Glomerular visceral epithelial cell (primary cell): Measurements from ENCODE around the gene NOL12.
A peak's percentile ranks its signal among the peaks of the same experiment; 100 is the strongest.
"Not testable (repeated sequence)": the region's sequence is repeated elsewhere in the genome, so short reads cannot be mapped to it uniquely, and the experiment has no call there.

Source experiments
- DNase-seq: peaks from one replicate; pipeline ENCODE4 v3.0.0-alpha.2; 2016; ENCODE audit errors: extremely low spot score

The NOL12 gene

GRCh38 chr22:37686002-37686982, at the start of gene NOL12:
TSS of gene NOL12 (plus strand) at chr22:37686343. CDS start at chr22:37686393, 50 bp downstream.
- peak; percentile 80 for DNase-seq

- no peak for DNase-seq
Measured at GRCh38 chr22:37636949-37637273, 49.2 kb upstream of the NOL12 start.

- DNase-seq: no peak
Measured at GRCh38 chr22:37638391-37639069, 47.6 kb upstream of the NOL12 start.

DNA sequence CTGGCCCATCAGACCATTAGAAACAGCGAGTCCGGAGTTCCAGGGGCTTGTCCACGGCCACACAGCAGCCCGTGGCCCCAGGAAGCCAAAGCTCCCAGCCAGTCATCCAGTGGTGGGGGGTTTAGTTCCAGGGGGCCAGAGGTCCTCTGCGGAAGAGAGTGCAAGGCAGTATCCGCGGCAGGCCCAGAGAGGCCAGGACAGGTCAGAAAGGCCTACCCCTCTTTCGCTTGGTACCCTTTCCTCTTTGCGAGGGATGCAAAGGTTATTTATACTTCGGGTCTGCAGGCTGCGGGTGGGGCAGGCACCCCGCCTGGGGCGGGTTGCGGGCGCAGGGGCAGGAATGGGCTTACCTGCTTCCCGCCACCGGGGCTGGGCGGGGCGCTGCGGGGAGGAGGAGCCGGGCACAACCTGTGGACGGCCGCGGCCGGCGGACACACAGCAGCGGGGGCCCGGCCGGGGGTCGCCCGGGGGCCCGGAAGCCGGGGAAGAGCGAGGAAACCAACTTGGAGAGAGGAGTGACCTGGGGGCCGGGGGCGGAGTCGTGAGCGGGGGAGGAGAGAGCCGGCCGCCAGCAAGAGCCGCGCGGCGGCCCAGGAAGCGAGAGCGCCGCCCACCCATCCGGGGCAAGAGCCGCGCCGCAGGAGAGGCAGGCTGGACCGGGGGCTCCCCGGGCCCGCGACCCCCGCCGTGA, 46.9 kb upstream of the NOL12 start, which contains the start of gene SH3BP1:
SH3BP1 (plus strand) TSS at position 600 of the 691 bp plus-strand sequence. CDS start 119 bp downstream, outside the sequence.
- DNase-seq: peak; percentile 44

DNA sequence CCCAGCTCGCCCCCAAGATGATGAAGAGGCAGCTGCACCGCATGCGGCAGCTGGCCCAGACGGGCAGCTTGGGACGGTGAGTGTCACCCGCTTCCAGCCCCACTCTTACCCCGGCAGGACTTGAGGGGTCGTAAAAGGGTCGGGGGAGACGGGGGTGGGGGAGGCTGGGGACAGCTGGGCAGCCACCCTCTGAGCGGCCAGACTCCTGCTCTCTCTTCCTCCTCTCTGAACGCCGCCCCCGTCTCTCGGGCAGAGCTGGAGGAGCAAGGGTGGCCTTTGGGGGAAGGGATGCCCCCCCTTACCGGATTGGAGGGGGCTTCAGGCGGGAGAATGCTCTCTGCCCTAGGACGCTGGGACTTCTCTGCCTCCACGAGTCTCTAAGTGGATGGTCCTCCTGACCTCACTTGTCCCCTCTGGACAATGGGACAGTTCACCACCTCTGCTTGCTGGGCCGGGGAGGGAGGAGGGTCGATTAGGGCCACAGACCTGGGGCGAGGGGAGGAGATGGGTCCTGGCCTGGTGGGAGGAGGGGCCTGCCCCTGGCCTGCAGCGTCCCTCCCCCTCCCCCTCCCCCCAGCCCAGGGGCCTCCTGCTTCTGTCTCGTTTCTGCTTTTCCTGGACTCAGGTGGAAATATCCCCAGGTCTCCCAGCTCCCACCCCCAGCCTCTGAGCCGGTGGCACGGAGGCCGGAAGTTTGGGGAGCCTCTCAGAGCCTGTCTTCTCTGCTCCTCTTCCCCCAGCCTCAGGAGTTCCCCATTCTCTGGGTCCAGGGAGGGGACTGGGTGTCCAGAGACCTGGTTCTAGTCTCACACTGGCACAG, 46.2 kb upstream of the NOL12 start:
- no peak for DNase-seq

- no peak for DNase-seq
Measured at GRCh38 chr22:37640591-37641560, 45.3 kb upstream of the NOL12 start.

- DNase-seq: no peak
Measured at GRCh38 chr22:37641561-37641949, 44.6 kb upstream of the NOL12 start.

- peak; percentile 72 for DNase-seq
Measured at GRCh38 chr22:37643225-37643847, 42.8 kb upstream of the NOL12 start.

DNA sequence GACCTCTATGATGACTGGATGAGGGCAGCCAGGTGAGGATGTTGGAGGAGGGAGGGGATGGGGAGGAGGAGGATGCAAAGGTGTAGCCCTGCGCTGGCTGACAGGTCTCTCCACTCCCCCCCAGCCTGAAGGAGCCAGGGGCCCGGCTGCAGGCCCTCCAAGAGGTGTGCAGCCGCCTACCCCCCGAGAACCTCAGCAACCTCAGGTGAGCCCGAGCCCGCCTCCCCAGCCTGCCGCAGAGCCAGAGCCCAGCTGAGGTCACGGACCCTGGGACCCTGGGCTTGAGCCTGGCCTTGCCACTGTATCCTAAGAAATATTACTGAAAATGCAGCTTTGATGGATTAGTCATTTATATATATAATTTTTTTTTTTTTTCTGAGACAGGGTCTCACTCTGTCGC, 38.8 kb upstream of the NOL12 start:
- DNase-seq: no peak

DNA sequence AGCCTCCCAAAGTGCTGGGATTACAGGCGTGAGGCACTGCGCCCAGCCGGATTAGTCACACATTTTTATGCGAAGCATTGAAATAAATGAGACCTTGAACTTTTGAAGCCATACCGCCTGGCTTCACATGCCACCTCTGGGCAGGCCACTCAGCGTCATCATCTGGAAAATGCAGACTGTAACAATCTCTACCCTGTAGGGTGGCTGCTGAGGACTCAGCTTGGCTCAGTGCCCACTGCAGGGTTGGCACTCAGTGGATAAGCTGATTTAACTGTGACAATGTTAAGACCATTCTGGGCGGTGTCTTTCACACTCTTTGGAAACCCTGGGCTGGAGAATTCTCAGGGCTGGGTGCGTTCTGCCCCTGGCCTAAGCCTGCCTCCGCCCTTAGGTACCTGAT, 38.2 kb upstream of the NOL12 start:
- DNase-seq: no peak

DNA sequence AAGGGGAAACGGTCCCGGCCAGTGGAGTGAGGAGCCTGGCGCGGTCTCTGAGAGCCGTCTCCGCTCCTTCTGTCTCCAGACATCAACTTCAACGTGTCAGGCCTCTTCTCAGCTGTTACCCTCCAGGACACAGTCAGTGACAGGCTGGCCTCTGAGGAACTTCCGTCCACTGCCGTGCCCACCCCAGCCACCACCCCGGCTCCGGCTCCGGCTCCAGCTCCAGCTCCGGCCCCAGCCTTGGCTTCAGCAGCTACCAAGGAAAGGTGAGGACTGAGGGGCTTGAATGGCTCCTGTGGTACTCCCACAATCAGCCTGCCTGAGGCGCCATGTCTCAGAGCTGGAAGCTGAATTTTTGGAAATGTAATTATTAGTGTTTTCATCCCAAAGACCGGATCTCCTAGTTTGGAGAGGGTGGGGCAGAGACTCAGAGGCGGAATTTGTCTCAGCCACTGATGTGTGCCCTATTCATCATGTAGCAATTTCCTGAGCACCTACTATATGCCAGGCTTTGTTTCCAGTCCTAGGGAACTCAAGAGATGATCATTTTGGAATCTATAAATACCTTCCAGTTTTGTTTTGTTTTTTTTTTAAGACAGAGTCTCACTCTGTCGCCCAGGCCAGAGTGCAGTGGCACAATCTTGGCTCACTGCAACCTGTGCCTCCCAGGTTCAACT, 35.5 kb upstream of the NOL12 start:
- DNase-seq: no peak

GRCh38 chr22:37654563-37655251, 31.4 kb upstream of the NOL12 start:
- no peak for DNase-seq

DNA sequence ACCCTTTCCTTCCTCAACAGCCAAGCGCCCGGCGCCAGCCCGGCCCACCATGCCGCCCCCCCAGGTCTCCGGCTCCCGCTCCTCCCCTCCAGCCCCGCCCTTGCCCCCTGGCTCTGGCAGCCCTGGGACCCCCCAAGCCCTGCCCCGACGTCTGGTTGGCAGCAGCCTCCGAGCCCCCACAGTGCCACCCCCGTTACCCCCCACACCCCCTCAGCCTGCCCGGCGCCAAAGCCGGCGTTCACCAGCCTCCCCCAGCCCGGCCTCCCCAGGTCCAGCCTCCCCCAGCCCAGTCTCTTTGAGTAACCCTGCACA, 30.9 kb upstream of the NOL12 start:
- no peak for DNase-seq

DNA sequence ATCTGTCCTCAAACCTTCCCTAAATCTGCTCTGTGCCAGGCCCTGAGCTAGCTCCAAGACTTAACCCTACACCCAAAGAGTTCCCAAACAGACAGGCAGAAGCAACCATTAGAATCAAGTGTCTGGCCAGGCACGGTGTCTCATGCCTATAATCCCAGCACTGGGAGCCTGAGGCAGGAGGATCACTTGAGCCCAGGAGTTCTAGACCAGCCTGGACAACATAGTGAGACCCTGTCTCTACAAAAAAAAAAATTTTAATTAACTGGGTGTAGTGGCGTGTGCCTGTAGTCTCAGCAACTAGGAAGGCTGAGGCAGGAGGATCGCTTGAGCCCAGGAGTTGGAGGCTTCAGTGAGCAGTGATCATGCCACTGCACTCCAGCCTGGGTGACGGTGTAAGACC, 29.6 kb upstream of the NOL12 start:
- DNase-seq: not testable (repeated sequence)

- DNase-seq: no peak
Measured at GRCh38 chr22:37657590-37658132, 28.5 kb upstream of the NOL12 start.

GRCh38 chr22:37658133-37659065, 27.7 kb upstream of the NOL12 start, which contains the start of gene PDXP:
TSS of gene PDXP (plus strand) at chr22:37658723. CDS start at chr22:37658783, 60 bp downstream.
- DNase-seq: peak; percentile 100
